WTC11 (cell line): Measurements from ENCODE around the gene SWAP70.

ENCODE experiments used
- NFE2L1 ChIP-seq: sonication (generic); formaldehyde crosslinking; IDR thresholded peaks from 2 replicates; pipeline ENCODE4 v1.8.1; 2023; ENCODE audit warnings: missing genetic modification reagents
- TF ChIP-seq, protein P1 (sequence below): sonication (generic); formaldehyde crosslinking; IDR thresholded peaks from 2 replicates; pipeline ENCODE4 v1.8.0; 2022; ENCODE audit warnings: mild to moderate bottlenecking, missing genetic modification reagents

DNA sequence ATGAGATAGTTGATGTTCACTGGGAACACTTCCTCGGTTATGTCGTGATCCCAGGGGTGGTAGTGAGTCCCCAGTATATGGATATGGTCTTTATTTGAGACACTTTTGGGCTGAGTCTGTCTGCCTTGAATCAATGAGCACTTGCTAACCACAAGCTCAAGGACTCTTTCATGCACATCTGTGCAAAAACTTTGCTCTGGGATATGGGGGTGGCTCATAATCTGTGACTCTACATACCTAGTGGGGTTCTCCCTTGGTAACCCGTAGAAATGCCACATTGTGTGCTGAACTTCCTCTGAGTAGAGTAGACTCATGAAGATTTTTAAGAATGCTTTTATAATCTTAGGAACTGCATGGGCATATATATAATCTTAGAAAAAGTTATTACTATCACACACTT is 69.3 kb downstream of the SWAP70 start:
- TF ChIP-seq NFE2L1 (CRISPR knock-in tag): no peak
- TF ChIP-seq, protein P1, sequence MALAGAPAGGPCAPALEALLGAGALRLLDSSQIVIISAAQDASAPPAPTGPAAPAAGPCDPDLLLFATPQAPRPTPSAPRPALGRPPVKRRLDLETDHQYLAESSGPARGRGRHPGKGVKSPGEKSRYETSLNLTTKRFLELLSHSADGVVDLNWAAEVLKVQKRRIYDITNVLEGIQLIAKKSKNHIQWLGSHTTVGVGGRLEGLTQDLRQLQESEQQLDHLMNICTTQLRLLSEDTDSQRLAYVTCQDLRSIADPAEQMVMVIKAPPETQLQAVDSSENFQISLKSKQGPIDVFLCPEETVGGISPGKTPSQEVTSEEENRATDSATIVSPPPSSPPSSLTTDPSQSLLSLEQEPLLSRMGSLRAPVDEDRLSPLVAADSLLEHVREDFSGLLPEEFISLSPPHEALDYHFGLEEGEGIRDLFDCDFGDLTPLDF (CRISPR knock-in tag): no peak
